Measurements from ENCODE around the gene ARHGAP11A. TPM values are rescaled to one million over a fixed set of nuclear protein-coding genes. Genes with fewer than 3 reads are reported as not detected.

ARHGAP11A gene
- total RNA-seq, 4 donors from 2014 or later: 1.6 to 2.4 (median 2.2) TPM

GRCh38 chr15:32642667-32643435 lies 27.5 kb downstream of the ARHGAP11A start:
- H3K4me3 ChIP-seq: no peak overlapping the region
- TF ChIP-seq POLR2AphosphoS5 (IDR thresholded peaks at IDR 0.05) (no peak), EP300 (IDR thresholded peaks at IDR 0.05) (no peak), CTCF (IDR thresholded peaks at IDR 0.05) (no peak)
- no peaks in the 10 kb centered on the region for H3K9me3 ChIP-seq
- no peak overlapping the region for H3K27ac ChIP-seq
- WGBS, 2 donors (ENCODE audit: low coverage in 1 of 2): 88 to 95% methylated on average over 4 to 5 of the region's 5 CpGs
- H3K4me1 ChIP-seq: peaks cover 0 to 7% (median 0%) of the 10 kb centered on the region in 3 donors
- H3K36me3 ChIP-seq: no peaks in the 10 kb centered on the region
- peaks cover 37% of the 10 kb centered on the region for H3K27me3 ChIP-seq
- ATAC-seq: no peak

GRCh38 chr15:32643907-32644445 lies 28.7 kb downstream of the ARHGAP11A start:
- no peak overlapping the region for H3K4me3 ChIP-seq
- WGBS, 2 donors (ENCODE audit: low coverage in 1 of 2): 94 to 100% methylated on average over 1 of the region's 1 CpG
- no peak for ATAC-seq

GRCh38 chr15:32646291-32646690 lies 31.0 kb downstream of the ARHGAP11A start:
- 49 to 68% methylated on average over 4 of the region's 5 CpGs for whole genome bisulfite sequencing, 2 donors (ENCODE audit: low coverage in 1 of 2)
- H3K9me3 ChIP-seq: no peaks in the 10 kb centered on the region
- H3K27me3 ChIP-seq: peaks cover 35% of the 10 kb centered on the region
- ATAC-seq: no peak
- H3K36me3 ChIP-seq: no peaks in the 10 kb centered on the region
- H3K4me3 ChIP-seq: no peak overlapping the region
- peaks cover 0 to 7% (median 0%) of the 10 kb centered on the region in 3 donors for H3K4me1 ChIP-seq
- no peak overlapping the region for H3K27ac ChIP-seq
- TF ChIP-seq POLR2AphosphoS5 (IDR thresholded peaks at IDR 0.05) (no peak), POLR2A (IDR thresholded peaks at IDR 0.05) (no peak), CTCF (IDR thresholded peaks at IDR 0.05) (no peak), EP300 (IDR thresholded peaks at IDR 0.05) (no peak)

More at GRCh38 chr15:32643907-32644445, 28.7 kb downstream of the ARHGAP11A start:
- no peak for TF ChIP-seq POLR2A (IDR thresholded peaks at IDR 0.05)
- TF ChIP-seq EP300 (IDR thresholded peaks at IDR 0.05): no peak
- no peak for TF ChIP-seq POLR2AphosphoS5 (IDR thresholded peaks at IDR 0.05)
- no peak for TF ChIP-seq CTCF (IDR thresholded peaks at IDR 0.05)
- peaks cover 0 to 7% (median 0%) of the 10 kb centered on the region in 3 donors for H3K4me1 ChIP-seq
- H3K36me3 ChIP-seq: no peaks in the 10 kb centered on the region
- H3K9me3 ChIP-seq: no peaks in the 10 kb centered on the region
- H3K27ac ChIP-seq: no peak overlapping the region
- H3K27me3 ChIP-seq: peaks cover 37% of the 10 kb centered on the region

GRCh38 chr15:32649342-32649741 lies 34.0 kb downstream of the ARHGAP11A start:
- Histone ChIP-seq H3K9me3 (no peaks in the 10 kb centered on the region), H3K4me1 (peaks cover 0 to 4% (median 0%) of the 10 kb centered on the region in 3 donors), H3K27ac (no peak overlapping the region), H3K4me3 (no peak overlapping the region), H3K36me3 (no peaks in the 10 kb centered on the region), H3K27me3 (peaks cover 6% of the 10 kb centered on the region)
- TF ChIP-seq EP300 (IDR thresholded peaks at IDR 0.05): no peak
- TF ChIP-seq CTCF (IDR thresholded peaks at IDR 0.05): no peak
- TF ChIP-seq POLR2A (IDR thresholded peaks at IDR 0.05): no peak
- TF ChIP-seq POLR2AphosphoS5 (IDR thresholded peaks at IDR 0.05): no peak
- 60 to 75% methylated on average over 1 to 3 of the region's 5 CpGs for WGBS, 2 donors (ENCODE audit: low coverage in 1 of 2)
- no peak for ATAC-seq
